HG02884 (cell line): ENCODE measurements around the gene MFN2.

Experiments used
- ATAC-seq: cut with Tn5 transposase; IDR thresholded peaks from one replicate; pipeline ENCODE4 v1.9.1; 2021; ENCODE audit warnings: mild to moderate bottlenecking, moderate library complexity; ENCODE audit not compliant: unreplicated experiment

MFN2 gene

GRCh38 chr1:11957897-11958296 is 22.3 kb upstream of the MFN2 start:
- no peak for ATAC-seq

GRCh38 chr1:11960276-11960675 is 20.0 kb upstream of the MFN2 start:
- no peak for ATAC-seq

- ATAC-seq: no peak
These were observed 19.5 kb upstream of the MFN2 start for GRCh38 chr1:11960715-11961114.

- no peak for ATAC-seq
These were observed 19.0 kb upstream of the MFN2 start for GRCh38 chr1:11961230-11961629.

- no peak for ATAC-seq
These were observed 16.6 kb upstream of the MFN2 start for GRCh38 chr1:11963622-11964021.

GRCh38 chr1:11964656-11965055 is 15.6 kb upstream of the MFN2 start:
- no peak for ATAC-seq

- ATAC-seq: no peak
These were observed 13.2 kb upstream of the MFN2 start for GRCh38 chr1:11967028-11967547.

- ATAC-seq: no peak
These were observed 9.6 kb upstream of the MFN2 start for GRCh38 chr1:11970441-11971185.

GRCh38 chr1:11977625-11978024 is 2.6 kb upstream of the MFN2 start:
- ATAC-seq: no peak

GRCh38 chr1:11978301-11978700 is 1.9 kb upstream of the MFN2 start:
- ATAC-seq: no peak

- ATAC-seq: no peak
These were observed 1.0 kb upstream of the MFN2 start for GRCh38 chr1:11979028-11979850.

GRCh38 chr1:11980676-11980972 is 380 bp downstream of the MFN2 start:
- no peak for ATAC-seq

- ATAC-seq: no peak
These were observed 1.2 kb downstream of the MFN2 start for GRCh38 chr1:11981378-11982009.

- ATAC-seq: no peak
These were observed 1.8 kb downstream of the MFN2 start for GRCh38 chr1:11982010-11982392.

- no peak for ATAC-seq
These were observed 3.9 kb downstream of the MFN2 start for GRCh38 chr1:11984121-11984520.

GRCh38 chr1:11984576-11984975 is 4.3 kb downstream of the MFN2 start:
- ATAC-seq: no peak

GRCh38 chr1:11985171-11985570 is 4.9 kb downstream of the MFN2 start:
- no peak for ATAC-seq

GRCh38 chr1:11985851-11986250 is 5.6 kb downstream of the MFN2 start:
- ATAC-seq: no peak

GRCh38 chr1:11989669-11990068 is 9.4 kb downstream of the MFN2 start:
- ATAC-seq: no peak

GRCh38 chr1:11990303-11991032 is 10.2 kb downstream of the MFN2 start:
- ATAC-seq: no peak
